ENCODE data around the gene UMODL1.

DNA sequence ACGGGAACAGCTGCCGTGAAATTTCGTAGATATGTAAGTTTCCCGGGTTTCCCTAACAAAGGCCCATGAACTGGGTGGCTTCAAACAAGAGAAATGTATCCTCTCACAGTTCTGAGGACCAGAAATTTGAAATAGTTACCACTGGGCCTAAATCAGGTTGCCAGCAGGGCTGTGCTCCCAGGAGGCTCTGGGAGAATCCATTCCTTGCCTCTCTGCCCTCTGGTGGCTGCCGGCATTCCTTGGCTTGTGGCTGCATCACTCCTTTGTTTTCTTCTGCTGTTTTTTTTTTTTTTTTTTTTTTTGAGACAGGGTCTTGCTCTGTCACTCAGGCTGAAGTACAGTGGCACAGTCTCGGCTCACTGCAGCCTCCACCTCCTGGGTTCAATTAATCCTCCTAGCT lies 23.7 kb downstream of the UMODL1 start:
- TF ChIP-seq, protein P1, sequence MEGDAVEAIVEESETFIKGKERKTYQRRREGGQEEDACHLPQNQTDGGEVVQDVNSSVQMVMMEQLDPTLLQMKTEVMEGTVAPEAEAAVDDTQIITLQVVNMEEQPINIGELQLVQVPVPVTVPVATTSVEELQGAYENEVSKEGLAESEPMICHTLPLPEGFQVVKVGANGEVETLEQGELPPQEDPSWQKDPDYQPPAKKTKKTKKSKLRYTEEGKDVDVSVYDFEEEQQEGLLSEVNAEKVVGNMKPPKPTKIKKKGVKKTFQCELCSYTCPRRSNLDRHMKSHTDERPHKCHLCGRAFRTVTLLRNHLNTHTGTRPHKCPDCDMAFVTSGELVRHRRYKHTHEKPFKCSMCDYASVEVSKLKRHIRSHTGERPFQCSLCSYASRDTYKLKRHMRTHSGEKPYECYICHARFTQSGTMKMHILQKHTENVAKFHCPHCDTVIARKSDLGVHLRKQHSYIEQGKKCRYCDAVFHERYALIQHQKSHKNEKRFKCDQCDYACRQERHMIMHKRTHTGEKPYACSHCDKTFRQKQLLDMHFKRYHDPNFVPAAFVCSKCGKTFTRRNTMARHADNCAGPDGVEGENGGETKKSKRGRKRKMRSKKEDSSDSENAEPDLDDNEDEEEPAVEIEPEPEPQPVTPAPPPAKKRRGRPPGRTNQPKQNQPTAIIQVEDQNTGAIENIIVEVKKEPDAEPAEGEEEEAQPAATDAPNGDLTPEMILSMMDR (IDR thresholded peaks at IDR 0.05) = no peak
- TF ChIP-seq POLR2A (IDR thresholded peaks at IDR 0.05) = no peak

All from adrenal gland (tissue), 5 donors.